ENCODE measurements around the gene AP1S2. TPM values are rescaled to one million over a fixed set of nuclear protein-coding genes. Genes with fewer than 3 reads are reported as not detected.

Gene AP1S2
- total and polyA plus RNA-seq, 2 of the 13 experiments (the other 11 are each of a cell fraction or from before 2014, with no cell fraction given): 10.1 to 18.8 TPM

DNA sequence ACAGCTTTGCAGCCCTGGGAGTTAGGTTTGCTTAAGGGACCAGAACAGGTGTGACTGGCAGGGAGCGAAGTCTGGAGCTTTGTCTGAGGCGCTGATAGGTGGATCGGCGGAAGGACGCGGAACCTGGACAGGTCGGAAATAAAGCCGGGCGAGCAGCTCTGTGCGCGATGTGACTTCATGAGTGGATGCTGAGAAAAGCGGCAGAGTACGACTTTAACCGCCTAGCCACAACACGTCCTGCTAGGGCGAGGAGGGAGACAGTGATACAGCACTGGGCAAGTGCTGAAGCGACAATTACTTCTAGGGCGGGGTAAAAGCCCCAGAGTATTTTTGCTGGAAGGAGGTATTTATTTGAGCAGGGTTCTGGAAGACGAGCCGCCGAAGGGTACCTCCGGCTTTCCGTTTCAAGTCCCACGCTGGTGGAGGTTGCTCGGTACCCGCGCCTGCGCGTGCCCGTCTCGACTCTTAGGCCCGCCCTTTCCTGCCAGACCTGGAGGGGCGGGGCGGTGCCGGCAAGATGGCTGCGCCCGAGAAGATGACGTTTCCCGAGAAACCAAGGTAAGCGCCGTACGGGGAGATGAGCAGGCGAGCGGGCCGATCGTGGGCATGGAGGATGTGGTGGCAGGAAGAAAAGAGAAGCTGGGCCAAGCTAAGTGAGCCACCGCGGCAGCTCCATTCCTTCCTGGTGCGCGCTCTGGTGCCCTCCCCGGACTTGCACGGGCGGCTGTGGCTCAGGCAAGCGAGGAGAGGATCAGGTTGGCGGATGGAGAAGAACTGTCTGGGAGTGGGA is 64.4 kb downstream of the AP1S2 start, which contains the start of gene ZRSR2:
Gene ZRSR2, plus strand, starts transcription at position 506 of the 790 bp plus-strand sequence. Its CDS starts 12 bp downstream, at position 518.
- Histone ChIP-seq H3K4me3 (replicated peaks in 1 of 3; ENCODE audit: insufficient read depth in 1 of 3, low read depth in 2 of 3, low read length in 3 of 3) (peak within 1 kb of the TSS; percentile 74 to 93 (median 83)), H2AFZ (ENCODE audit: low read length) (peak within 1 kb of the TSS; percentile 86), H4K20me1 (ENCODE audit: insufficient read depth, low read length) (no peaks in the 10 kb centered on the region), H3K27ac (ENCODE audit: extremely low read length, insufficient read depth, low read length) (peak within 1 kb of the TSS; percentile 63), H3K4me2 (ENCODE audit: low read depth, low read length) (peak within 1 kb of the TSS; percentile 73), H3K79me2 (ENCODE audit: insufficient read depth, low read length) (no peaks in the 10 kb centered on the region), H3K36me3 (replicated peaks in 1 of 2; ENCODE audit: control insufficient read depth in 1 of 2, insufficient read depth in 2 of 2, low read length in 2 of 2) (no peaks in the 10 kb centered on the region), H3K9me3 (ENCODE audit: low read length) (no peaks in the 10 kb centered on the region), H3K4me1 (ENCODE audit: insufficient read depth, low read length) (peaks cover 3% of the 10 kb centered on the region), H3K27me3 (ENCODE audit: control insufficient read depth in 1 of 2, insufficient read depth in 2 of 2, low read length in 2 of 2) (no peaks in the 10 kb centered on the region; a peak in 1 of 5 replicates), H3K9ac (ENCODE audit: insufficient read depth, low read depth, low read length) (peak within 1 kb of the TSS; percentile 69)
- POLR2A ChIA-PET: interaction anchor here (0.8 kb wide), 1 partner anchor 929 kb away, joined by 3 read pairs; the partner anchor contains the start of gene SYAP1
- intact Hi-C loops (cut with micrococcal nuclease; ENCODE audit: unreplicated experiment): no loop called here
- peak; percentile 49 for DNase-seq (ENCODE audit: low spot score)
- in situ Hi-C loops (cut with HindIII; ENCODE audit: extremely low pct_ligation_motif_present, low pct_unique_long_range_greater_than_20kb): no loop called here
- WGBS (ENCODE audit: low lambda C conversion rate): 1% methylated on average over 16 of the region's 55 CpGs
- FAIRE-seq: peak; percentile 47
- CTCF ChIA-PET (ENCODE audit: low intra/inter-chr PET ratio, low total read pairs): no interaction called here
- peak; percentile 96 for ATAC-seq
- BruUV-seq (replicated peaks): no TSS peak
- no peak for TF ChIP-seq ZFP36L2 (CRISPR knock-in tag; IDR thresholded peaks at IDR 0.05)
- TF ChIP-seq ZNF10 (CRISPR knock-in tag; IDR thresholded peaks at IDR 0.05; ENCODE audit: borderline replicate concordance, low read depth): no peak
- TF ChIP-seq XBP1 (CRISPR knock-in tag; IDR thresholded peaks at IDR 0.05): no peak
- TF ChIP-seq SMC3 (IDR thresholded peaks at IDR 0.05; ENCODE audit: low read length): no peak
- TF ChIP-seq, protein P1, sequence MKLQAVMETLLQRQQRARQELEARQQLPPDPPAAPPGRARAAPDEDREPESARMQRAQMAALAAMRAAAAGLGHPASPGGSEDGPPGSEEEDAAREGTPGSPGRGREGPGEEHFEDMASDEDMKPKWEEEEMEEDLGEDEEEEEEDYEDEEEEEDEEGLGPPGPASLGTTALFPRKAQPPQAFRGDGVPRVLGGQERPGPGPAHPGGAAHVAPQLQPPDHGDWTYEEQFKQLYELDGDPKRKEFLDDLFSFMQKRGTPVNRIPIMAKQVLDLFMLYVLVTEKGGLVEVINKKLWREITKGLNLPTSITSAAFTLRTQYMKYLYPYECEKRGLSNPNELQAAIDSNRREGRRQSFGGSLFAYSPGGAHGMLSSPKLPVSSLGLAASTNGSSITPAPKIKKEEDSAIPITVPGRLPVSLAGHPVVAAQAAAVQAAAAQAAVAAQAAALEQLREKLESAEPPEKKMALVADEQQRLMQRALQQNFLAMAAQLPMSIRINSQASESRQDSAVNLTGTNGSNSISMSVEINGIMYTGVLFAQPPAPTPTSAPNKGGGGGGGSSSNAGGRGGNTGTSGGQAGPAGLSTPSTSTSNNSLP (IDR thresholded peaks at IDR 0.05; ENCODE audit: low read depth, low read length): no peak
- TF ChIP-seq, protein P2, sequence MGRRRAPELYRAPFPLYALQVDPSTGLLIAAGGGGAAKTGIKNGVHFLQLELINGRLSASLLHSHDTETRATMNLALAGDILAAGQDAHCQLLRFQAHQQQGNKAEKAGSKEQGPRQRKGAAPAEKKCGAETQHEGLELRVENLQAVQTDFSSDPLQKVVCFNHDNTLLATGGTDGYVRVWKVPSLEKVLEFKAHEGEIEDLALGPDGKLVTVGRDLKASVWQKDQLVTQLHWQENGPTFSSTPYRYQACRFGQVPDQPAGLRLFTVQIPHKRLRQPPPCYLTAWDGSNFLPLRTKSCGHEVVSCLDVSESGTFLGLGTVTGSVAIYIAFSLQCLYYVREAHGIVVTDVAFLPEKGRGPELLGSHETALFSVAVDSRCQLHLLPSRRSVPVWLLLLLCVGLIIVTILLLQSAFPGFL (CRISPR knock-in tag; IDR thresholded peaks at IDR 0.05): no peak
- TF ChIP-seq, protein P3, sequence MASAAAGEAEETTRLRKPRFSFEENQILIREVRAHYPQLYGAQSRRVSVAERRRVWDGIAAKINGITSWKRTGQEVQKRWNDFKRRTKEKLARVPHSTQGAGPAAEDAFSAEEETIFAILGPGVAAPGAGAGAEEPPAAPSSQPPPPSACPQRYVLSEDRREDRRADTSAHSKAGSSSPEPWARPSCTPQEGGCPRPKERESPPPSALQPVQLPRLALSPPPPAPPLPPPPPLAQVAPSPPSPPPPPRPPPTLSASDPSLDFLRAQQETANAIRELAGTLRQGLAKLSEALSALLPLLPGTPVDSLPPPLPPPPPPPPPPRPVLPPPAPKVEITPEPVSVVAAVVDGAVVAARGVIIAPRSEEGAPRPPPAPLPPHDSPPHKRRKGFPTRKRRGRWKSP (CRISPR knock-in tag; IDR thresholded peaks at IDR 0.05): no peak
- no peak for TF ChIP-seq ZFP1 (CRISPR knock-in tag; IDR thresholded peaks at IDR 0.05)
- peak; percentile 70 for TF ChIP-seq POLR2AphosphoS5 (IDR thresholded peaks at IDR 0.05; ENCODE audit: low read depth, low read length)
- TF ChIP-seq REL (CRISPR knock-in tag; conservative IDR thresholded peaks at IDR 0.05): no peak
- no peak for TF ChIP-seq MXI1 (IDR thresholded peaks at IDR 0.05; ENCODE audit: borderline replicate concordance, low read depth, low read length)
- TF ChIP-seq THAP11 (CRISPR knock-in tag; IDR thresholded peaks at IDR 0.05): peak; percentile 34; the same call in 1 of the 2 replicates
- TF ChIP-seq ZNF557 (CRISPR knock-in tag; IDR thresholded peaks at IDR 0.05): no peak
- no peak for TF ChIP-seq CCAR2 (optimal IDR thresholded peaks at IDR 0.05; ENCODE audit: low read depth, low read length)
- TF ChIP-seq ZBTB38 (CRISPR knock-in tag; IDR thresholded peaks at IDR 0.05): no peak
- TF ChIP-seq, protein P4, sequence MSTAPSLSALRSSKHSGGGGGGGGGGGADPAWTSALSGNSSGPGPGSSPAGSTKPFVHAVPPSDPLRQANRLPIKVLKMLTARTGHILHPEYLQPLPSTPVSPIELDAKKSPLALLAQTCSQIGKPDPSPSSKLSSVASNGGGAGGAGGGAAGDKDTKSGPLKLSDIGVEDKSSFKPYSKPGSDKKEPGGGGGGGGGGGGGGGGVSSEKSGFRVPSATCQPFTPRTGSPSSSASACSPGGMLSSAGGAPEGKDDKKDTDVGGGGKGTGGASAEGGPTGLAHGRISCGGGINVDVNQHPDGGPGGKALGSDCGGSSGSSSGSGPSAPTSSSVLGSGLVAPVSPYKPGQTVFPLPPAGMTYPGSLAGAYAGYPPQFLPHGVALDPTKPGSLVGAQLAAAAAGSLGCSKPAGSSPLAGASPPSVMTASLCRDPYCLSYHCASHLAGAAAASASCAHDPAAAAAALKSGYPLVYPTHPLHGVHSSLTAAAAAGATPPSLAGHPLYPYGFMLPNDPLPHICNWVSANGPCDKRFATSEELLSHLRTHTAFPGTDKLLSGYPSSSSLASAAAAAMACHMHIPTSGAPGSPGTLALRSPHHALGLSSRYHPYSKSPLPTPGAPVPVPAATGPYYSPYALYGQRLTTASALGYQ (CRISPR knock-in tag; IDR thresholded peaks at IDR 0.05): no peak
- TF ChIP-seq, protein P5, sequence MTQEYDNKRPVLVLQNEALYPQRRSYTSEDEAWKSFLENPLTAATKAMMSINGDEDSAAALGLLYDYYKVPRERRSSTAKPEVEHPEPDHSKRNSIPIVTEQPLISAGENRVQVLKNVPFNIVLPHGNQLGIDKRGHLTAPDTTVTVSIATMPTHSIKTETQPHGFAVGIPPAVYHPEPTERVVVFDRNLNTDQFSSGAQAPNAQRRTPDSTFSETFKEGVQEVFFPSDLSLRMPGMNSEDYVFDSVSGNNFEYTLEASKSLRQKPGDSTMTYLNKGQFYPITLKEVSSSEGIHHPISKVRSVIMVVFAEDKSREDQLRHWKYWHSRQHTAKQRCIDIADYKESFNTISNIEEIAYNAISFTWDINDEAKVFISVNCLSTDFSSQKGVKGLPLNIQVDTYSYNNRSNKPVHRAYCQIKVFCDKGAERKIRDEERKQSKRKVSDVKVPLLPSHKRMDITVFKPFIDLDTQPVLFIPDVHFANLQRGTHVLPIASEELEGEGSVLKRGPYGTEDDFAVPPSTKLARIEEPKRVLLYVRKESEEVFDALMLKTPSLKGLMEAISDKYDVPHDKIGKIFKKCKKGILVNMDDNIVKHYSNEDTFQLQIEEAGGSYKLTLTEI (CRISPR knock-in tag; conservative IDR thresholded peaks at IDR 0.05): no peak
- no peak for TF ChIP-seq KLF12 (CRISPR knock-in tag; IDR thresholded peaks at IDR 0.05; ENCODE audit: borderline replicate concordance)

All from HepG2 (cell line).